Lung (tissue), 12 donors: ENCODE measurements around the gene DNAJC3. TPM values are rescaled to one million over a fixed set of nuclear protein-coding genes. Genes with fewer than 3 reads are reported as not detected.
"Not testable (repeated sequence)": the region's sequence is repeated elsewhere in the genome, so short reads cannot be mapped to it uniquely, and the experiment has no call there.

Source experiments
- ATAC-seq: fragments of 200-7000 bp; cut with Tn5 transposase; one replicate; pipeline ENCODE4 v1.9.1; 2020; ENCODE audit warnings: moderate number of reproducible peaks; ENCODE audit not compliant: insufficient read depth, low FRiP score
- DNase-seq, 3 donors: peaks; one replicate each; pipeline ENCODE4 v3.0.0-alpha.2; 2013 to 2017
- H3K27ac ChIP-seq, 2 donors: one replicate each; pipeline ENCODE4 v1.5.1; 2013; ENCODE audit warnings: mild to moderate bottlenecking in 2 of 2, moderate library complexity in 2 of 2, control low read depth in 1 of 2, inconsistent platforms in 1 of 2, low read depth in 1 of 2, low read length in 1 of 2
- H3K27me3 ChIP-seq, 3 donors: one replicate each; pipeline ENCODE4 v1.5.1; 2013; ENCODE audit warnings: low read length in 2 of 3; ENCODE audit not compliant: control insufficient read depth in 3 of 3, insufficient read depth in 3 of 3
- H3K36me3 ChIP-seq, 4 donors: one replicate each; pipeline ENCODE4 v1.5.1; 2013; ENCODE audit warnings: low read length in 4 of 4, mild to moderate bottlenecking in 1 of 4, moderate library complexity in 1 of 4; ENCODE audit not compliant: control insufficient read depth in 4 of 4, insufficient read depth in 4 of 4
- H3K4me1 ChIP-seq, 5 donors: one replicate each; pipeline ENCODE4 v1.5.1; 2013; ENCODE audit warnings: low read length in 5 of 5, mild to moderate bottlenecking in 2 of 5, moderate library complexity in 1 of 5; ENCODE audit not compliant: control insufficient read depth in 5 of 5, insufficient read depth in 5 of 5
- H3K4me3 ChIP-seq: one replicate; pipeline ENCODE4 v1.5.1; 2013; ENCODE audit warnings: mild to moderate bottlenecking, control low read depth, moderate library complexity
- H3K9ac ChIP-seq, 2 donors: one replicate each; pipeline ENCODE4 v1.5.1; 2013; ENCODE audit warnings: low read length in 2 of 2, control low read depth in 1 of 2; ENCODE audit not compliant: insufficient read depth in 1 of 2
- H3K9me3 ChIP-seq, 4 donors: one replicate each; pipeline ENCODE4 v1.5.1; 2013; ENCODE audit warnings: low read length in 3 of 4, mild to moderate bottlenecking in 1 of 4, moderate library complexity in 1 of 4; ENCODE audit not compliant: control insufficient read depth in 4 of 4, insufficient read depth in 3 of 4
- WGBS, 2 donors: extraction: QIAGEN DNeasy Blood & Tissue Kit; methylation state at CpG; one replicate each; pipeline ENCODE4 v1.1.7; 2013; 5-methylcytosine and 5-hydroxymethylcytosine counted together
- polyA plus RNA-seq, 2 donors: library from polyadenylated mRNA; stranded (reverse); fragments of 200-250 nt; gene quantifications; one replicate each; pipeline ENCODE4 v1.2.1, GENCODE V29; 2013
- total RNA-seq, 2 donors: library from RNA; depleted of rRNA in 1 of 2; stranded (reverse); fragments of >200 nt in 1 of 2; gene quantifications; one replicate each; pipeline ENCODE4 v1.2.1, GENCODE V29; 2014 to 2021
- TF ChIP-seq, protein P1 (sequence below): IDR thresholded peaks from 2 replicates; pipeline ENCODE4 v1.5.1; 2012; ENCODE audit warnings: mild to moderate bottlenecking; ENCODE audit errors: control extremely low read depth, extremely low read depth
- donor health status: control.
- donor health status: control.
- donor health status: Bipolar disorder and iron deficiency.
- donor health status: healthy.
- donor health status: DM: yes; HTN: yes; CAD: no.

DNAJC3 gene
- total and polyA plus RNA-seq, 4 donors, result 15.2 to 61.8 (median 38.5) TPM

DNA sequence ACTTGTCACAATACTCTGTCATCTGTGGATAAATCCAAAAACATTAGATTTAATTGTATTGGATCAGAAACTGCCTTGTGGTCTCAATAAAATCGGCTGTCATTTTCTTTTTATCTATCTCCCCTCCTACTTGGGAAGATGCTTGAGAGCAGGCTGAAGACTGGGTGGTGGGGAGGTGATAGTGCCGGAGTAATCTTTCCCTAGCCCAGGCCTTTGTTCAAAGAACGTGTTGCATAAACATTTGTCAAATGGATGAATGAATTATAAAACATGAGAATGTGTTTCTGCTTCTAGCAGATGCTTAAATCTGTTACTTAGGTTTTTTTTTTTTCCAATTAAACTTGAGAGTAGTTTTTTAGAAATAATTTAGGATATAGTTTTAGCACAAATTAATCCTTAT, 49.9 kb downstream of the DNAJC3 start:
- TF ChIP-seq, protein P1, sequence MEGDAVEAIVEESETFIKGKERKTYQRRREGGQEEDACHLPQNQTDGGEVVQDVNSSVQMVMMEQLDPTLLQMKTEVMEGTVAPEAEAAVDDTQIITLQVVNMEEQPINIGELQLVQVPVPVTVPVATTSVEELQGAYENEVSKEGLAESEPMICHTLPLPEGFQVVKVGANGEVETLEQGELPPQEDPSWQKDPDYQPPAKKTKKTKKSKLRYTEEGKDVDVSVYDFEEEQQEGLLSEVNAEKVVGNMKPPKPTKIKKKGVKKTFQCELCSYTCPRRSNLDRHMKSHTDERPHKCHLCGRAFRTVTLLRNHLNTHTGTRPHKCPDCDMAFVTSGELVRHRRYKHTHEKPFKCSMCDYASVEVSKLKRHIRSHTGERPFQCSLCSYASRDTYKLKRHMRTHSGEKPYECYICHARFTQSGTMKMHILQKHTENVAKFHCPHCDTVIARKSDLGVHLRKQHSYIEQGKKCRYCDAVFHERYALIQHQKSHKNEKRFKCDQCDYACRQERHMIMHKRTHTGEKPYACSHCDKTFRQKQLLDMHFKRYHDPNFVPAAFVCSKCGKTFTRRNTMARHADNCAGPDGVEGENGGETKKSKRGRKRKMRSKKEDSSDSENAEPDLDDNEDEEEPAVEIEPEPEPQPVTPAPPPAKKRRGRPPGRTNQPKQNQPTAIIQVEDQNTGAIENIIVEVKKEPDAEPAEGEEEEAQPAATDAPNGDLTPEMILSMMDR, result no peak
- Histone ChIP-seq H3K36me3 (peaks cover 0 to 9% (median 4%) of the 10 kb centered on the region in 4 donors), H3K9ac (no peak overlapping the region), H3K4me3 (no peak overlapping the region), H3K27me3 (no peaks in the 10 kb centered on the region), H3K4me1 (peaks cover 0 to 3% (median 0%) of the 10 kb centered on the region in 5 donors), H3K9me3 (no peaks in the 10 kb centered on the region), H3K27ac (no peak overlapping the region)
- ATAC-seq (no peak), DNase-seq (peak in 2 of 3 donors; percentile 18 to 23)
- 56 to 71% methylated on average over 3 of the region's 3 CpGs for WGBS, 2 donors

DNA sequence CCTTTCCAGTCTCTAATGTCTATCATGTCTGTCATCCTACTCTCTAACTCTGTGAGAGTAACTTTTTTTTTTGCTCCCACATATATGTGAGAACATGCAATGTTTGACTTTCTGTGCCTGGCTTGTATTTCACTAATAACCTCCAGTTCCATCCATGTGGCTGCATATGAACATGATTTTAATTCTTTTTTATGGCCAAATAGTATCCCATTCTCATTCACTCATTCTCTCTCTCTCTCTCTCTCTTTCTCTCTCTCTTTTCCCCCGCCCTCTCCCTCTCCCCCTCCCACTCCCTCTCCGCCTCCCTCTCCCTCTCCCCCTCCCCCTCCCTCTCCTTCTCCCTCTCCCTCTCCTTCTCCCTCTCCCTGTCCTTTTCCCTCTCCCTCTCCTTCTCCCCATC, 52.0 kb downstream of the DNAJC3 start:
- H3K9ac ChIP-seq, result no peak overlapping the region
- no peaks in the 10 kb centered on the region for H3K27me3 ChIP-seq
- ATAC-seq, result no peak
- TF ChIP-seq, protein P1, result no peak
- H3K4me3 ChIP-seq, result no peak overlapping the region
- no peak for DNase-seq
- peaks cover 0 to 3% (median 0%) of the 10 kb centered on the region in 5 donors for H3K4me1 ChIP-seq
- 82 to 96% methylated on average over 1 to 2 of the region's 2 CpGs for WGBS, 2 donors
- no peak overlapping the region for H3K27ac ChIP-seq
- peaks cover 0 to 9% (median 3%) of the 10 kb centered on the region in 4 donors for H3K36me3 ChIP-seq
- H3K9me3 ChIP-seq, result peaks cover 0 to 3% (median under 1%) of the 10 kb centered on the region in 4 donors

DNA sequence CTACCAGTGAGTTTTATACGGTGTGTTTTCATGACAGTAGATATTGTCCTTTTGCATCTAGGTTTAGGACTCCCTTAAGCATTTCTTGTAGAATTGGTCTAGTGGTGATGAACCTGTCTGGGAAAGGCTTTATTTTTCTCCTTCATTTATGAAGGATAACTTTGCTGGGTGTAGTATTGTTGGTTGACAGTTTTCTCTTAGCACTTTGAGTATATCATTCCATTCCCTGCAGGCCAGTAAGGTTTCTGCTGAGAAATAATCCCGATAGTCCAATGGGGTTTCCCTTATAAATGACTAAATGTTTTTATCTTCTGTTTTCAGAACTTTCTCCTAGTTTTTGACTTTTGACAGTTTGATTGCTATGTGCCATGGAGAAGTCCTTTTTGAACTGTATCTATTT, 57.2 kb downstream of the DNAJC3 start:
- WGBS, 2 donors, result 97 to 99% methylated on average over 2 of the region's 2 CpGs
- Histone ChIP-seq H3K27ac (no peak overlapping the region), H3K36me3 (peaks cover 0 to 9% (median 0%) of the 10 kb centered on the region in 4 donors), H3K4me3 (no peak overlapping the region), H3K27me3 (no peaks in the 10 kb centered on the region), H3K9me3 (peaks cover 0 to 7% (median 4%) of the 10 kb centered on the region in 4 donors), H3K4me1 (peaks cover 0 to 2% (median 0%) of the 10 kb centered on the region in 5 donors), H3K9ac (no peak overlapping the region)
- no peak for ATAC-seq
- TF ChIP-seq, protein P1, result no peak
- peak in 1 of 3 donors; percentile 19 for DNase-seq

DNA sequence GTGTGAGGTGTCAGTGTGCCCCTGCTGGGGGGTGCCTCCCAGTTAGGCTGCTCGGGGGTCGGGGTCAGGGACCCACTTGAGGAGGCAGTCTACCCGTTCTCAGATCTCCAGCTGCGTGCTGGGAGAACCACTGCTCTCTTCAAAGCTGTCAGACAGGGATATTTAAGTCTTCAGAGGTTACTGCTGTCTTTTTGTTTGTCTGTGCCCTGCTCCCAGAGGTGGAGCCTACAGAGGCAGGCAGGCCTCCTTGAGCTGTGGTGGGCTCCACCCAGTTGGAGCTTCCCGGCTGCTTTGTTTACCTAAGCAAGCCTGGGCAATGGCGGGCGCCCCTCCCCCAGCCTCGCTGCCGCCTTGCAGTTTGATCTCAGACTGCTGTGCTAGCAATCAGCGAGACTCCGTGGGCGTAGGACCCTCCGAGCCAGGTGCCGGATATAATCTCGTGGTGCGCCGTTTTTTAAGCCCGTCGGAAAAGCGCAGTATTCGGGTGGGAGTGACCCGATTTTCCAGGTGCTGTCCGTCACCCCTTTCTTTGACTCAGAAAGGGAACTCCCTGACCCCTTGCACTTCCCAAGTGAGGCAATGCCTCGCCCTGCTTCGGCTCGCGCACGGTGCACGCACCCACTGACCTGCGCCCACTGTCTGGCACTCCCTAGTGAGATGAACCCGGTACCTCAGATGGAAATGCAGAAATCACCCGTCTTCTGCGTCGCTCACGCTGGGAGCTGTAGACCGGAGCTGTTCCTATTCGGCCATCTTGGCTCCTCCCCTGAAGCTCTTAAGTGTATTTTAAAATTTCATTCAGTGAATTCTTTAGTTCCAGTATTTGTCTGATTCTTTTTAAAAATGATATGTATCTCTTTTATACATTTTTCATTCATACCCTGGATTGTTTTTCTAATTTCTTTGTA, 63.4 kb downstream of the DNAJC3 start:
- not testable (repeated sequence) for H3K4me3 ChIP-seq, DNase-seq, H3K4me1 ChIP-seq, ATAC-seq, H3K27me3 ChIP-seq, H3K9me3 ChIP-seq, H3K9ac ChIP-seq, H3K27ac ChIP-seq, H3K36me3 ChIP-seq
- 85 to 93% methylated on average over 8 to 11 of the region's 37 CpGs for WGBS, 2 donors
